Measurements from ENCODE around the gene SLC12A5.

Gene SLC12A5

GRCh38 chr20:46054606-46055005, 25.6 kb downstream of the SLC12A5 start:
- no peak for DNase-seq (ENCODE audit: low spot score)

- DNase-seq (ENCODE audit: low spot score) = no peak
Observed at GRCh38 chr20:46055269-46055668, 26.3 kb downstream of the SLC12A5 start.

GRCh38 chr20:46056027-46056833, 27.2 kb downstream of the SLC12A5 start:
- no peak for DNase-seq (ENCODE audit: low spot score)

- peak; percentile 88 for DNase-seq (ENCODE audit: low spot score)
Observed at GRCh38 chr20:46056970-46057855, 28.2 kb downstream of the SLC12A5 start.

GRCh38 chr20:46057856-46058598, 29.0 kb downstream of the SLC12A5 start:
- DNase-seq (ENCODE audit: low spot score) = peak; percentile 67

GRCh38 chr20:46058599-46059281, 29.7 kb downstream of the SLC12A5 start:
- DNase-seq (ENCODE audit: low spot score) = peak; percentile 60

GRCh38 chr20:46060301-46060881, 31.4 kb downstream of the SLC12A5 start:
- DNase-seq (ENCODE audit: low spot score) = no peak

- DNase-seq (ENCODE audit: low spot score) = no peak
Observed at GRCh38 chr20:46060975-46061374, 32.0 kb downstream of the SLC12A5 start.

GRCh38 chr20:46062151-46062550, 33.1 kb downstream of the SLC12A5 start:
- no peak for DNase-seq (ENCODE audit: low spot score)

- no peak for DNase-seq (ENCODE audit: low spot score)
Observed at GRCh38 chr20:46062621-46063020, 33.6 kb downstream of the SLC12A5 start.

GRCh38 chr20:46063151-46063550, 34.1 kb downstream of the SLC12A5 start:
- DNase-seq (ENCODE audit: low spot score) = no peak

- no peak for DNase-seq (ENCODE audit: low spot score)
Observed at GRCh38 chr20:46063652-46064054, 34.6 kb downstream of the SLC12A5 start.

GRCh38 chr20:46065006-46065405, 36.0 kb downstream of the SLC12A5 start:
- no peak for DNase-seq (ENCODE audit: low spot score)

GRCh38 chr20:46065691-46066090, 36.7 kb downstream of the SLC12A5 start:
- DNase-seq (ENCODE audit: low spot score) = no peak

- no peak for DNase-seq (ENCODE audit: low spot score)
Observed at GRCh38 chr20:46070215-46070900, 41.3 kb downstream of the SLC12A5 start.

- DNase-seq (ENCODE audit: low spot score) = no peak
Observed at GRCh38 chr20:46071573-46071972, 42.6 kb downstream of the SLC12A5 start.

- DNase-seq (ENCODE audit: low spot score) = no peak
Observed at GRCh38 chr20:46073024-46073423, 44.0 kb downstream of the SLC12A5 start.

GRCh38 chr20:46073443-46073842, 44.4 kb downstream of the SLC12A5 start:
- DNase-seq (ENCODE audit: low spot score) = no peak

- DNase-seq (ENCODE audit: low spot score) = peak; percentile 18
Observed at GRCh38 chr20:46074006-46074405, 45.0 kb downstream of the SLC12A5 start.

GRCh38 chr20:46076806-46077205, 47.8 kb downstream of the SLC12A5 start:
- no peak for DNase-seq (ENCODE audit: low spot score)

All from iPS-NIHi11 (cell line).